Esophagus squamous epithelium (tissue), 4 donors: ENCODE results near the gene RFTN2.

Experiments used
- POLR2A ChIP-seq, 4 donors: fragments of 450-650 bp; IDR thresholded peaks; one replicate each; pipeline ENCODE4 v1.6.1; 2017; ENCODE audit warnings: antibody characterized with exemption in 4 of 4, mild to moderate bottlenecking in 4 of 4, moderate library complexity in 3 of 4
- TF ChIP-seq, protein P1 (sequence below), 6 experiments: fragments of 450-650 bp in 4 of 6; fragments of 200-600 bp in 2 of 6; sonication (generic) in 2 of 6; IDR thresholded peaks; one replicate each; pipeline ENCODE4 v1.5.1; 2016 to 2019; ENCODE audit warnings: antibody characterized with exemption in 6 of 6, mild to moderate bottlenecking in 4 of 6, moderate library complexity in 4 of 6

DNA sequence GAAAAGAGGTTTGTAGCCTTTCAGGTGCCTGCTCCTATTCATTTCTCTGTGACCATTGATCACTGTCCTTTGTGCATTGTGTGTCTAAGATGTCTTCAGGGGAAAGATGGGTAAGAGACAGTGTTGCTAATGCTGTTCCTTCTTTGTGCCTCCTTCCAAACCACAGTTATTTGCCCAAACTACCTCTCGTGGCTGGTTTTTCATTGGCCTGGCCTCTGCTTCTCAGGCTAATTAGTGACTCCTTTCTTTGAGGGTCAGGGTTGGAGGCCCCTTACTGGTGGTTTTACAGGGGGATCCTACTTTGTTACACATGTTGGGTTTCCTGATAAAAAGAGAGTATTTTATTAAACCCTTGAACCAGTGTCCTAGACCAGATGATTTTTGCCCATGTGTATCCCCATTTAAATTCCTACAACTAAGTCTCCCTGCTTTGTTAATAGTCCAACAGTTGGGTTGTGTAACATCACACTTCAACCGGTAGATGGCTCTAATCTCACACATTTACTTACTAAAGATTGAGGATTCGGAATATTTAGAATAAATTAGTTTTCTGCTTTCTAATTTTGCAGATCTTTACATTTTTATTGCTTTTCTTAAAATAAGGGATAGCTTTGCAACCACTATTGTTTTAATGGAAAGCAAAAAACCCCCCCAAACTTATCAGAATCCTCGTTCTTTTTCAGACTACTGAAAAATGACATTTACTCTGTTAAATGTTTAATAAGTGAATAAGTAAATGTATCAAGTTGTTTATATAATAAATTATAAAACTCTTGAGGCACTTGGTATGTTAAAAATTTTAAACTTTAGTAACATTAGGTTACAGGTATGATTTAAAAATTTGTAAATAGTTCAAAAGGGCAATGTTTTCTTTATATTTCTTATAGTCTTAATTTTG, 32.2 kb upstream of the RFTN2 start:
- TF ChIP-seq POLR2A (IDR thresholded peaks at IDR 0.05), result no peak
- TF ChIP-seq, protein P1, sequence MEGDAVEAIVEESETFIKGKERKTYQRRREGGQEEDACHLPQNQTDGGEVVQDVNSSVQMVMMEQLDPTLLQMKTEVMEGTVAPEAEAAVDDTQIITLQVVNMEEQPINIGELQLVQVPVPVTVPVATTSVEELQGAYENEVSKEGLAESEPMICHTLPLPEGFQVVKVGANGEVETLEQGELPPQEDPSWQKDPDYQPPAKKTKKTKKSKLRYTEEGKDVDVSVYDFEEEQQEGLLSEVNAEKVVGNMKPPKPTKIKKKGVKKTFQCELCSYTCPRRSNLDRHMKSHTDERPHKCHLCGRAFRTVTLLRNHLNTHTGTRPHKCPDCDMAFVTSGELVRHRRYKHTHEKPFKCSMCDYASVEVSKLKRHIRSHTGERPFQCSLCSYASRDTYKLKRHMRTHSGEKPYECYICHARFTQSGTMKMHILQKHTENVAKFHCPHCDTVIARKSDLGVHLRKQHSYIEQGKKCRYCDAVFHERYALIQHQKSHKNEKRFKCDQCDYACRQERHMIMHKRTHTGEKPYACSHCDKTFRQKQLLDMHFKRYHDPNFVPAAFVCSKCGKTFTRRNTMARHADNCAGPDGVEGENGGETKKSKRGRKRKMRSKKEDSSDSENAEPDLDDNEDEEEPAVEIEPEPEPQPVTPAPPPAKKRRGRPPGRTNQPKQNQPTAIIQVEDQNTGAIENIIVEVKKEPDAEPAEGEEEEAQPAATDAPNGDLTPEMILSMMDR (IDR thresholded peaks at IDR 0.05), result peak; percentile 45 to 75 (median 68)
